Skeletal muscle tissue (tissue), 4 donors: Measurements from ENCODE around the gene FBXO24. TPM values are rescaled to one million over a fixed set of nuclear protein-coding genes. Genes with fewer than 3 reads are reported as not detected.
A peak's percentile ranks its signal among the peaks of the same experiment; 100 is the strongest.

ENCODE experiments used
- H3K27ac ChIP-seq: one replicate; pipeline ENCODE4 v1.7.0; 2013; ENCODE audit warnings: mild to moderate bottlenecking, low read depth, low read length, inconsistent platforms
- H3K27me3 ChIP-seq, 3 donors: one replicate each; pipeline ENCODE4 v1.7.0; 2013; ENCODE audit warnings: low read length in 3 of 3; ENCODE audit not compliant: control insufficient read depth in 3 of 3, insufficient read depth in 3 of 3
- H3K36me3 ChIP-seq, 3 donors: one replicate each; pipeline ENCODE4 v1.7.0; 2013; ENCODE audit warnings: low read length in 3 of 3; ENCODE audit not compliant: control insufficient read depth in 3 of 3, insufficient read depth in 3 of 3
- H3K4me1 ChIP-seq, 3 donors: one replicate each; pipeline ENCODE4 v1.7.0; 2013; ENCODE audit warnings: low read length in 3 of 3, mild to moderate bottlenecking in 3 of 3; ENCODE audit not compliant: control insufficient read depth in 3 of 3, insufficient read depth in 3 of 3
- H3K4me3 ChIP-seq, 3 donors: one replicate each; pipeline ENCODE4 v1.7.0; 2013; ENCODE audit warnings: low read length in 3 of 3
- H3K9ac ChIP-seq, 3 donors: one replicate each; pipeline ENCODE4 v1.7.0; 2013; ENCODE audit warnings: low read length in 3 of 3, mild to moderate bottlenecking in 3 of 3, moderate library complexity in 2 of 3, low read depth in 1 of 3
- H3K9me3 ChIP-seq, 3 donors: one replicate each; pipeline ENCODE4 v1.7.0; 2013; ENCODE audit warnings: low read length in 3 of 3; ENCODE audit not compliant: control insufficient read depth in 3 of 3
- total RNA-seq: library from RNA; depleted of rRNA; stranded (reverse); fragments of >200 nt; gene quantifications from one replicate; pipeline ENCODE4 v1.2.3, GENCODE V29; 2014
- donor health status: Osteomylitis.

The FBXO24 gene
- total RNA-seq, 1 donor from 2014 or later, result 1.0 TPM

- Histone ChIP-seq H3K9ac (peak overlapping the region in 1 of 3 donors; percentile 33), H3K27me3 (peaks cover 0 to 3% (median 0%) of the 10 kb centered on the region in 3 donors), H3K4me1 (peaks cover 15 to 19% (median 16%) of the 10 kb centered on the region in 3 donors), H3K9me3 (no peaks in the 10 kb centered on the region), H3K4me3 (no peak overlapping the region), H3K27ac (peak overlapping the region; percentile 6), H3K36me3 (no peaks in the 10 kb centered on the region)
These were observed 3.3 kb downstream of the FBXO24 start for GRCh38 chr7:100589341-100589947.

GRCh38 chr7:100590077-100590737, 4.1 kb downstream of the FBXO24 start:
- Histone ChIP-seq H3K9me3 (no peaks in the 10 kb centered on the region), H3K4me1 (peaks cover 8 to 11% (median 8%) of the 10 kb centered on the region in 3 donors), H3K4me3 (peak overlapping the region; percentile 10 to 35 (median 13)), H3K36me3 (no peaks in the 10 kb centered on the region), H3K27ac (no peak overlapping the region), H3K27me3 (peaks cover 0 to 3% (median 0%) of the 10 kb centered on the region in 3 donors), H3K9ac (peak overlapping the region in 1 of 3 donors; percentile 60)

- Histone ChIP-seq H3K36me3 (no peaks in the 10 kb centered on the region), H3K4me3 (no peak overlapping the region), H3K9ac (no peak overlapping the region), H3K4me1 (peaks cover 3 to 7% (median 5%) of the 10 kb centered on the region in 3 donors), H3K27ac (no peak overlapping the region), H3K9me3 (no peaks in the 10 kb centered on the region), H3K27me3 (peaks cover 0 to 3% (median 0%) of the 10 kb centered on the region in 3 donors)
These were observed 5.5 kb downstream of the FBXO24 start for GRCh38 chr7:100591596-100591995.

GRCh38 chr7:100595188-100595587, 9.1 kb downstream of the FBXO24 start:
- Histone ChIP-seq H3K27ac (no peak overlapping the region), H3K36me3 (no peaks in the 10 kb centered on the region), H3K4me1 (peaks cover 0 to 2% (median under 1%) of the 10 kb centered on the region in 3 donors), H3K27me3 (peaks cover 0 to 7% (median 2%) of the 10 kb centered on the region in 3 donors), H3K9me3 (no peaks in the 10 kb centered on the region), H3K4me3 (no peak overlapping the region), H3K9ac (no peak overlapping the region)

- Histone ChIP-seq H3K36me3 (no peaks in the 10 kb centered on the region), H3K4me1 (peaks cover 0 to 3% (median 0%) of the 10 kb centered on the region in 3 donors), H3K27ac (no peak overlapping the region), H3K9ac (no peak overlapping the region), H3K4me3 (no peak overlapping the region), H3K9me3 (no peaks in the 10 kb centered on the region), H3K27me3 (peaks cover 9 to 16% (median 10%) of the 10 kb centered on the region in 3 donors)
These were observed 12.3 kb downstream of the FBXO24 start for GRCh38 chr7:100598425-100598824.

GRCh38 chr7:100599911-100600729, 14.0 kb downstream of the FBXO24 start:
- Histone ChIP-seq H3K27me3 (peaks cover 9 to 23% (median 15%) of the 10 kb centered on the region in 3 donors), H3K9me3 (no peaks in the 10 kb centered on the region), H3K27ac (no peak overlapping the region), H3K36me3 (no peaks in the 10 kb centered on the region), H3K9ac (no peak overlapping the region), H3K4me3 (no peak overlapping the region), H3K4me1 (peaks cover 4 to 13% (median 12%) of the 10 kb centered on the region in 3 donors)

- Histone ChIP-seq H3K9me3 (no peaks in the 10 kb centered on the region), H3K9ac (no peak overlapping the region), H3K4me1 (peaks cover 6 to 18% (median 16%) of the 10 kb centered on the region in 3 donors), H3K36me3 (no peaks in the 10 kb centered on the region), H3K27ac (no peak overlapping the region), H3K27me3 (peaks cover 9 to 28% (median 18%) of the 10 kb centered on the region in 3 donors), H3K4me3 (no peak overlapping the region)
These were observed 14.6 kb downstream of the FBXO24 start for GRCh38 chr7:100600730-100601038.

GRCh38 chr7:100602889-100603725, 17.0 kb downstream of the FBXO24 start:
- Histone ChIP-seq H3K4me1 (peaks cover 6 to 19% (median 16%) of the 10 kb centered on the region in 3 donors), H3K27me3 (peaks cover 9 to 28% (median 18%) of the 10 kb centered on the region in 3 donors), H3K4me3 (peak overlapping the region; percentile 70 to 73 (median 71)), H3K27ac (peak overlapping the region; percentile 72), H3K36me3 (peaks cover 0 to 4% (median 0%) of the 10 kb centered on the region in 3 donors), H3K9me3 (no peaks in the 10 kb centered on the region), H3K9ac (peak overlapping the region; percentile 30 to 54 (median 34))

- H3K4me1 ChIP-seq, result peaks cover 6 to 19% (median 16%) of the 10 kb centered on the region in 3 donors
- H3K36me3 ChIP-seq, result peaks cover 0 to 4% (median 0%) of the 10 kb centered on the region in 3 donors
- H3K27ac ChIP-seq, result peak overlapping the region; percentile 72
- peaks cover 9 to 28% (median 18%) of the 10 kb centered on the region in 3 donors for H3K27me3 ChIP-seq
- peak overlapping the region; percentile 70 to 73 (median 71) for H3K4me3 ChIP-seq
- H3K9ac ChIP-seq, result peak overlapping the region; percentile 30 to 54 (median 34)
- H3K9me3 ChIP-seq, result no peaks in the 10 kb centered on the region
These were observed 17.5 kb downstream of the FBXO24 start for GRCh38 chr7:100603726-100604027.
